GM12878 (cell line): ENCODE data around the gene CATSPER4. TPM values are rescaled to one million over a fixed set of nuclear protein-coding genes. Genes with fewer than 3 reads are reported as not detected.

Source experiments
- ATAC-seq: fragments of 200-7000 bp; cut with Tn5 transposase; 3 replicates; pipeline ENCODE4 v1.9.1; 2020; ENCODE audit warnings: mild to moderate bottlenecking, moderate library complexity
- BruUV-seq: library from RNA; stranded (reverse); fragments of 400-500 nt; replicated peaks from 2 replicates; lab custom pipeline; 2021; lab: Mats Ljungman, UMichigan
- CTCF ChIA-PET: fragments of 300-600 bp; sonication (Branson Sonifier 250); formaldehyde crosslinking; extraction: SDS; loops from one replicate; lab custom pipeline; 2021; ENCODE audit warnings: inconsistent platforms; lab: Yijun Ruan, JAX
- POLR2A ChIA-PET: fragments of 350-600 bp; formaldehyde crosslinking; extraction: SDS; loops from one replicate; lab custom pipeline; 2021; ENCODE audit warnings: inconsistent platforms; lab: Charles Lee
- RAD21 ChIA-PET: fragments of 300-600 bp; sonication (Branson Sonifier 250); formaldehyde crosslinking; loops from one replicate; lab custom pipeline; 2023; ENCODE audit warnings: antibody characterized with exemption; ENCODE audit not compliant: unreplicated experiment; lab: Charles Lee
- SMC1A ChIA-PET: fragments of 300-600 bp; sonication (Branson Sonifier 250); formaldehyde crosslinking; loops from one replicate; lab custom pipeline; 2023; ENCODE audit not compliant: unreplicated experiment, uncharacterized antibody; lab: Charles Lee
- DNase-seq: peaks from one replicate; pipeline ENCODE4 v3.0.0-alpha.2; 2011; ENCODE audit warnings: low read depth, low spot score
- FAIRE-seq: peaks from 3 replicates; lab custom pipeline; 2011; peaks lifted over from hg19 to GRCh38; lab: Jason Lieb, UNC
- H2AFZ ChIP-seq: 2 replicates; pipeline ENCODE4 v1.6.0; 2011; ENCODE audit warnings: low read depth, low read length, control low read depth; ENCODE audit not compliant: control insufficient read depth
- H3K27ac ChIP-seq: 2 replicates; pipeline ENCODE4 v1.5.1; 2011; ENCODE audit warnings: control low read depth; ENCODE audit not compliant: control insufficient read depth, insufficient read depth
- H3K27me3 ChIP-seq, 2 experiments: replicated peaks in 1 of 2; 2 replicates each; pipeline versions ENCODE4 v1.6.0 to v1.6.1; 2011; ENCODE audit warnings: low read length in 1 of 2; ENCODE audit not compliant: control insufficient read depth in 2 of 2, insufficient read depth in 2 of 2
- H3K36me3 ChIP-seq, 2 experiments: 2 replicates each; pipeline ENCODE4 v1.5.1; 2011; ENCODE audit warnings: low read length in 1 of 2; ENCODE audit not compliant: control insufficient read depth in 2 of 2, insufficient read depth in 2 of 2
- H3K4me1 ChIP-seq: 2 replicates; pipeline ENCODE4 v1.6.1; 2011; ENCODE audit warnings: mild to moderate bottlenecking, low read length, moderate library complexity, mixed read lengths; ENCODE audit not compliant: control insufficient read depth, insufficient read depth
- H3K4me2 ChIP-seq: 2 replicates; pipeline ENCODE4 v1.6.0; 2011; ENCODE audit warnings: control low read depth; ENCODE audit not compliant: control insufficient read depth, insufficient read depth
- H3K4me3 ChIP-seq: fragments of 200-600 bp; sonication (generic); 2 replicates; pipeline ENCODE4 v1.5.1; 2016
- H3K79me2 ChIP-seq: 2 replicates; pipeline ENCODE4 v1.6.0; 2011; ENCODE audit warnings: low read length; ENCODE audit not compliant: control insufficient read depth, insufficient read depth
- H3K9ac ChIP-seq: 2 replicates; pipeline ENCODE4 v1.8.0; 2011; ENCODE audit warnings: low read length, control low read depth, mixed read lengths; ENCODE audit not compliant: control insufficient read depth, insufficient read depth
- H3K9me3 ChIP-seq: replicated peaks from 3 replicates; pipeline ENCODE4 v1.5.1; 2011; ENCODE audit warnings: mild to moderate bottlenecking, low read length; ENCODE audit not compliant: control insufficient read depth, insufficient read depth
- H4K20me1 ChIP-seq: 2 replicates; pipeline ENCODE4 v1.6.0; 2011; ENCODE audit not compliant: control insufficient read depth, insufficient read depth
- BCL11A ChIP-seq: IDR thresholded peaks from 2 replicates; pipeline ENCODE4 v1.6.1; 2011; ENCODE audit warnings: low read depth, low read length
- HDAC6 ChIP-seq: fragments of 200-600 bp; sonication (generic); IDR thresholded peaks from one replicate; pipeline ENCODE4 v1.8.0; 2017; ENCODE audit warnings: antibody characterized with exemption; ENCODE audit not compliant: unreplicated experiment
- IRF4 ChIP-seq: IDR thresholded peaks from 2 replicates; pipeline ENCODE4 v1.6.1; 2011; ENCODE audit warnings: low read depth, low read length
- RFX5 ChIP-seq: IDR thresholded peaks from 2 replicates; pipeline ENCODE4 v1.6.1; 2011; ENCODE audit warnings: low read depth, low read length, improper control_type of control experiment
- WGBS: methylation state at CpG from one replicate; pipeline ENCODE4 v1.1.6; 2016; ENCODE audit warnings: low lambda C conversion rate; ENCODE audit not compliant: insufficient replicate concordance, insufficient coverage; ENCODE audit errors: missing lambda C conversion rate; 5-methylcytosine and 5-hydroxymethylcytosine counted together
- in situ Hi-C: fragments of 300-500 bp; cut with MboI; formaldehyde crosslinking; loops from 9 replicates; pipeline ENCODE4 v1.14.3; 2018; ENCODE audit warnings: mixed read lengths
- intact Hi-C: fragments of 100-400 bp; cut with micrococcal nuclease; formaldehyde crosslinking; loops from one replicate; pipeline ENCODE4 v1.14.2; 2022; ENCODE audit not compliant: unreplicated experiment
- polyA plus RNA-seq, 11 experiments: library from polyadenylated mRNA; depleted of rRNA in 4 of 11; unstranded in 6 of 11; stranded (reverse) in 5 of 11; fragments of >200 nt; fragmentation: Nextera tagmentation in 4 of 11; fragmentation: Illumina TruSeq in 1 of 11; extraction: Ambion mirVana in 4 of 11; extraction: Trizol in 1 of 11; gene quantifications; 1 replicate in 1 of 11; 2 replicates in 10 of 11; pipeline versions ENCODE4 v1.2.1 to v1.2.3, GENCODE V29; 2011 to 2016; ENCODE audit warnings: inconsistent platforms in 2 of 11, missing spikeins in 2 of 11, low read depth in 1 of 11
- total RNA-seq, 4 experiments: library from RNA; depleted of rRNA in 3 of 4; stranded (reverse); fragments of >200 nt in 3 of 4; fragmentation: Illumina TruSeq in 1 of 4; extraction: Trizol in 1 of 4; gene quantifications; 2 replicates each; pipeline versions ENCODE4 v1.2.1 to v1.2.3, GENCODE V29; 2013 to 2021
- TF ChIP-seq, protein P1 (sequence below): fragments of 450-650 bp; IDR thresholded peaks from 2 replicates; pipeline ENCODE4 v1.6.1; 2018; ENCODE audit warnings: mild to moderate bottlenecking, low read depth, moderate library complexity; ENCODE audit not compliant: partially characterized antibody

The CATSPER4 gene
- total and polyA plus RNA-seq, 10 of the 15 experiments (the other 5 are each of a cell fraction or from before 2014, with no cell fraction given) = 0.13 TPM; not detected in 9

DNA sequence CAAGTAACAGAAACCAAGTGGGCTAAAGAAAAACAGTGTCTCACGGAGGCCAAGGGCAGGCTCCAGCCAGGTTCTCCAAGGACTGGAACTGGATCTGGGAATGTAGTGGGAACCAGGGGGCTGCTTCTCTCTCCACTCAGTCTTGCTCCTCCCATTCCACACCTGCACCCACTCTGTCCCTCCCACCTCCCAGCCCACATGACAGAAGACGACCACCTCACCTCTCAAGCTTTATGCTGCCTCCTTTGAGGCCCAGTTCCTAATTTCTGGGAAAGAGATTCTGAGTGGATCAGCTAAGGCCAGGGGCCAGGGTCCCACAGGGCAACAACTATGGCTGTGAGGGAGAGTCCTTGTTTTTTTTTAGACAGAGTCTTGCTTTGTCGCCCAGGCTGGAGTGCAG, 24.8 kb downstream of the CATSPER4 start:
- Histone ChIP-seq H3K4me3 (no peak overlapping the region), H3K27ac (no peak overlapping the region), H3K9ac (no peak overlapping the region), H3K36me3 (no peaks in the 10 kb centered on the region), H4K20me1 (no peaks in the 10 kb centered on the region), H3K9me3 (no peaks in the 10 kb centered on the region), H3K4me2 (no peak overlapping the region), H3K79me2 (no peaks in the 10 kb centered on the region), H2AFZ (no peak overlapping the region), H3K27me3 (no peaks in the 10 kb centered on the region; a peak in 1 of 4 replicates), H3K4me1 (no peaks in the 10 kb centered on the region)
- BruUV-seq = no TSS peak
- intact Hi-C loops (no loop called here), in situ Hi-C loops (no loop called here)
- ATAC-seq (no peak), FAIRE-seq (no peak), DNase-seq (no peak)
- CTCF ChIA-PET = interaction anchor here (0.5 kb wide), 1 partner anchor 274 kb away, joined by 4 read pairs; no protein-coding TSS in a partner anchor
- POLR2A ChIA-PET = interaction anchor here (0.6 kb wide), 1 partner anchor 47 kb away, joined by 3 read pairs; no protein-coding TSS in a partner anchor
- SMC1A ChIA-PET = no interaction called here
- no peak for TF ChIP-seq HDAC6
- no peak for TF ChIP-seq BCL11A
- no peak for TF ChIP-seq RFX5
- TF ChIP-seq, protein P1, sequence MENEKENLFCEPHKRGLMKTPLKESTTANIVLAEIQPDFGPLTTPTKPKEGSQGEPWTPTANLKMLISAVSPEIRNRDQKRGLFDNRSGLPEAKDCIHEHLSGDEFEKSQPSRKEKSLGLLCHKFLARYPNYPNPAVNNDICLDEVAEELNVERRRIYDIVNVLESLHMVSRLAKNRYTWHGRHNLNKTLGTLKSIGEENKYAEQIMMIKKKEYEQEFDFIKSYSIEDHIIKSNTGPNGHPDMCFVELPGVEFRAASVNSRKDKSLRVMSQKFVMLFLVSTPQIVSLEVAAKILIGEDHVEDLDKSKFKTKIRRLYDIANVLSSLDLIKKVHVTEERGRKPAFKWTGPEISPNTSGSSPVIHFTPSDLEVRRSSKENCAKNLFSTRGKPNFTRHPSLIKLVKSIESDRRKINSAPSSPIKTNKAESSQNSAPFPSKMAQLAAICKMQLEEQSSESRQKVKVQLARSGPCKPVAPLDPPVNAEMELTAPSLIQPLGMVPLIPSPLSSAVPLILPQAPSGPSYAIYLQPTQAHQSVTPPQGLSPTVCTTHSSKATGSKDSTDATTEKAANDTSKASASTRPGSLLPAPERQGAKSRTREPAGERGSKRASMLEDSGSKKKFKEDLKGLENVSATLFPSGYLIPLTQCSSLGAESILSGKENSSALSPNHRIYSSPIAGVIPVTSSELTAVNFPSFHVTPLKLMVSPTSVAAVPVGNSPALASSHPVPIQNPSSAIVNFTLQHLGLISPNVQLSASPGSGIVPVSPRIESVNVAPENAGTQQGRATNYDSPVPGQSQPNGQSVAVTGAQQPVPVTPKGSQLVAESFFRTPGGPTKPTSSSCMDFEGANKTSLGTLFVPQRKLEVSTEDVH = no peak
- TF ChIP-seq IRF4 = no peak
- WGBS = 55% methylated on average over 3 of the region's 3 CpGs
- RAD21 ChIA-PET = no interaction called here
